ENCODE measurements around the gene FGF1. TPM values are rescaled to one million over a fixed set of nuclear protein-coding genes. Genes with fewer than 3 reads are reported as not detected.

Gene FGF1
- total and polyA plus RNA-seq, 2 donors (not counting 1 experiment from before 2014, with no cell fraction given) = not detected

DNA sequence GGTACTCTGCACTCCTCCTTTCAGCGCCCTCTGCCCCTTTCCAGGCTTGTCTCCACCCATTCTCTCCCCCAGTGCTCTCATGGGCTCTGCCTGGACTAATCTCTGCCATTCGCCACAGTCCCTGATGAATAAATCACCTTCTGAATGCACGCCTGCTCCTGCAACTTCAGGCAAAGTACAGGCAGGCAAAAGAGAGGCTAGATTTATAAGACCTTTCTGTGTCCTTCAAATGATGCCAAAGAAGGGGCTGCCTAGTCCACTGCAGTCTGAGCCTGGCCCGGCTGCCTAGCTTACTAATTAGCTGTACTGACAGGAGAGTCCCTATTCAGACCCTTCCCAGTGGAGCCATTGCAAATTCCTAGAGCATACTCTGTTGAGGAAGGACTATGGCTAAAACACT lies 7.4 kb downstream of the FGF1 start:
- ChIA-PET POLR2A (no interaction called here), CTCF (no interaction called here)
- Mint-ChIP-seq H3K27ac (no peak overlapping the region), H3K27me3 (peaks cover 5% of the 10 kb centered on the region), H3K9me3 (ENCODE audit: insufficient read depth) (peaks cover 3% of the 10 kb centered on the region), H3K4me1 (no peaks in the 10 kb centered on the region), H3K4me3 (no peak overlapping the region)
- ATAC-seq (ENCODE audit: low read depth) = no peak
- Histone ChIP-seq H3K4me2 (replicated peaks; ENCODE audit: low read depth, low read length, poor library complexity, severe bottlenecking) (no peak overlapping the region), H3K36me3 (replicated peaks in 1 of 2; ENCODE audit: control extremely low read depth in 1 of 2, control insufficient read depth in 1 of 2, extremely low read depth in 1 of 2, insufficient read depth in 2 of 2, low read length in 1 of 2) (no peaks in the 10 kb centered on the region), H3K4me3 (ENCODE audit: control extremely low read depth in 1 of 5, extremely low read depth in 1 of 5, insufficient read depth in 1 of 5, low read depth in 2 of 5, low read length in 4 of 5) (no peak overlapping the region), H3K79me2 (ENCODE audit: control insufficient read depth, insufficient read depth, low read length) (no peaks in the 10 kb centered on the region), H2AFZ (ENCODE audit: insufficient read depth, low read depth, low read length, poor library complexity, severe bottlenecking) (no peak overlapping the region), H3K9me3 (ENCODE audit: control extremely low read depth in 1 of 3, control insufficient read depth in 2 of 3, insufficient read depth in 1 of 3, low read length in 2 of 3) (peaks cover 0 to 3% (median 0%) of the 10 kb centered on the region in 3 donors), H3K27me3 (replicated peaks in 1 of 4; ENCODE audit: control extremely low read depth in 1 of 4, control insufficient read depth in 3 of 4, insufficient read depth in 4 of 4, low read length in 3 of 4) (no peaks in the 10 kb centered on the region), H3K4me1 (ENCODE audit: control insufficient read depth in 2 of 2, insufficient read depth in 2 of 2, low read length in 2 of 2) (no peaks in the 10 kb centered on the region), H4K20me1 (ENCODE audit: control insufficient read depth, insufficient read depth, low read length, poor library complexity, severe bottlenecking) (no peaks in the 10 kb centered on the region), H3K27ac (ENCODE audit: low read length in 2 of 2) (no peak overlapping the region), H3K9ac (ENCODE audit: low read length) (no peak overlapping the region)
- intact Hi-C loops (cut with micrococcal nuclease) = no loop called here
- TF ChIP-seq EZH2 (IDR thresholded peaks at IDR 0.05; ENCODE audit: borderline replicate concordance, insufficient read depth, low read depth, low read length, poor library complexity, severe bottlenecking) = no peak
- TF ChIP-seq CTCF (IDR thresholded peaks at IDR 0.05) = no peak
- DNase-seq = no peak
- WGBS (ENCODE audit: insufficient coverage) = 83% methylated on average over 3 of the region's 4 CpGs

DNA sequence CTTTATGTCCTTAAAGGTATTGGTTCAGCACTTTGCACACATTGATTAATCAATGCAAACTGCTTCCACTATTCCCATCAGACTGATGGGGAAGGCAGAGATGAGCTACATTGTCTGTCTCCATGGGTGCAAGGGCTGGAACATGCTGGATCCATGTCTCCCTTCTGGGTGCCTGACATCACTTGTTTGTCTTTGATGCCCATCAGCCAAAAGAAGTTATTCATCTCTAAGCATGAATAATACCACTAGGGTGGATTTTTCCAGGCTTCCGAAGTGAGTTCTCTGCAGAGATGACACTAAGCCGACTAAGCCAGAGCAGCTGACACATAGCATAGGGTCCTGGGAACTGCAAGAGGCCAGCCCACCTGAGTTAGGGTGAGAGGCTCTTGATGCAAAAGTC lies 8.7 kb downstream of the FGF1 start:
- CTCF ChIA-PET = no interaction called here
- no peak overlapping the region for H3K4me3 Mint-ChIP-seq
- H3K36me3 ChIP-seq (replicated peaks in 1 of 2; ENCODE audit: control extremely low read depth in 1 of 2, control insufficient read depth in 1 of 2, extremely low read depth in 1 of 2, insufficient read depth in 2 of 2, low read length in 1 of 2) = no peaks in the 10 kb centered on the region

More for the DNA sequence above, 8.7 kb downstream of the FGF1 start:
- no CpG with 5 or more reads among the region's 2 CpGs for WGBS (ENCODE audit: insufficient coverage)
- no peak for ATAC-seq (ENCODE audit: low read depth)
- DNase-seq = no peak
- Histone ChIP-seq H3K4me1 (ENCODE audit: control insufficient read depth in 2 of 2, insufficient read depth in 2 of 2, low read length in 2 of 2) (no peaks in the 10 kb centered on the region), H3K27ac (ENCODE audit: low read length in 2 of 2) (no peak overlapping the region), H3K4me2 (replicated peaks; ENCODE audit: low read depth, low read length, poor library complexity, severe bottlenecking) (no peak overlapping the region), H3K4me3 (ENCODE audit: control extremely low read depth in 1 of 5, extremely low read depth in 1 of 5, insufficient read depth in 1 of 5, low read depth in 2 of 5, low read length in 4 of 5) (no peak overlapping the region), H2AFZ (ENCODE audit: insufficient read depth, low read depth, low read length, poor library complexity, severe bottlenecking) (no peak overlapping the region), H3K9me3 (ENCODE audit: control extremely low read depth in 1 of 3, control insufficient read depth in 2 of 3, insufficient read depth in 1 of 3, low read length in 2 of 3) (peaks cover 0 to 3% (median 0%) of the 10 kb centered on the region in 3 donors), H3K79me2 (ENCODE audit: control insufficient read depth, insufficient read depth, low read length) (no peaks in the 10 kb centered on the region), H3K9ac (ENCODE audit: low read length) (no peak overlapping the region), H3K27me3 (replicated peaks in 1 of 4; ENCODE audit: control extremely low read depth in 1 of 4, control insufficient read depth in 3 of 4, insufficient read depth in 4 of 4, low read length in 3 of 4) (no peaks in the 10 kb centered on the region), H4K20me1 (ENCODE audit: control insufficient read depth, insufficient read depth, low read length, poor library complexity, severe bottlenecking) (no peaks in the 10 kb centered on the region)
- no peaks in the 10 kb centered on the region for H3K4me1 Mint-ChIP-seq
- H3K27me3 Mint-ChIP-seq = peaks cover 5% of the 10 kb centered on the region
- TF ChIP-seq CTCF (IDR thresholded peaks at IDR 0.05) (no peak), EZH2 (IDR thresholded peaks at IDR 0.05; ENCODE audit: borderline replicate concordance, insufficient read depth, low read depth, low read length, poor library complexity, severe bottlenecking) (no peak)
- H3K9me3 Mint-ChIP-seq (ENCODE audit: insufficient read depth) = peaks cover 3% of the 10 kb centered on the region
- POLR2A ChIA-PET = no interaction called here
- intact Hi-C loops (cut with micrococcal nuclease) = no loop called here
- H3K27ac Mint-ChIP-seq = no peak overlapping the region
